ENCODE measurements around the gene SHB. TPM values are rescaled to one million over a fixed set of nuclear protein-coding genes. Genes with fewer than 3 reads are reported as not detected.

SHB gene
- total and polyA plus RNA-seq, 2 of the 8 experiments (the other 6 are each of a cell fraction or from before 2014, with no cell fraction given): 4.1 to 12.6 TPM

GRCh38 chr9:38018958-38019602 lies 49.9 kb downstream of the SHB start (continued):
- TF ChIP-seq EP300 (IDR thresholded peaks at IDR 0.05; ENCODE audit: borderline replicate concordance in 1 of 2, low read depth in 2 of 2, low read length in 2 of 2) (no peak), CHD7 (IDR thresholded peaks at IDR 0.05; ENCODE audit: insufficient replicate concordance, low read length) (no peak), E2F6 (IDR thresholded peaks at IDR 0.05) (no peak), RAD21 (IDR thresholded peaks at IDR 0.05 in 1 of 2, conservative IDR thresholded peaks at IDR 0.05 in 1 of 2; ENCODE audit: low read depth in 2 of 2, low read length in 2 of 2) (no peak), ZNF274 (IDR thresholded peaks at IDR 0.05; ENCODE audit: borderline replicate concordance, extremely low read depth, low read length) (no peak)
